NCI-H128 (cell line): ENCODE data around the gene TMEM169.
"Not testable (repeated sequence)": the region's sequence is repeated elsewhere in the genome, so short reads cannot be mapped to it uniquely, and the experiment has no call there.

Experiments
- DNase-seq: peaks from one replicate; lab custom pipeline; 2025; ENCODE audit not compliant: unreplicated experiment; lab: John Stamatoyannopoulos, UW

TMEM169 gene

GRCh38 chr2:216130346-216130971, 48.7 kb downstream of the TMEM169 start:
- DNase-seq: no peak

GRCh38 chr2:216131175-216131926, 49.6 kb downstream of the TMEM169 start:
- DNase-seq: no peak

- no peak for DNase-seq
These were observed 50.9 kb downstream of the TMEM169 start for GRCh38 chr2:216132585-216132984.

GRCh38 chr2:216133397-216133796, 51.7 kb downstream of the TMEM169 start:
- DNase-seq: no peak

- DNase-seq: no peak
These were observed 53.3 kb downstream of the TMEM169 start for GRCh38 chr2:216134958-216135541.

GRCh38 chr2:216139884-216140283, 58.2 kb downstream of the TMEM169 start:
- no peak for DNase-seq

GRCh38 chr2:216141516-216141915, 59.8 kb downstream of the TMEM169 start:
- DNase-seq: not testable (repeated sequence)

- DNase-seq: no peak
These were observed 60.8 kb downstream of the TMEM169 start for GRCh38 chr2:216142540-216142939.

- no peak for DNase-seq
These were observed 62.7 kb downstream of the TMEM169 start for GRCh38 chr2:216144372-216144771.

GRCh38 chr2:216144857-216145256, 63.1 kb downstream of the TMEM169 start:
- DNase-seq: no peak

GRCh38 chr2:216146573-216146972, 64.9 kb downstream of the TMEM169 start:
- no peak for DNase-seq

GRCh38 chr2:216147172-216148131, 65.7 kb downstream of the TMEM169 start:
- no peak for DNase-seq

- DNase-seq: no peak
These were observed 67.3 kb downstream of the TMEM169 start for GRCh38 chr2:216148983-216149382.

- no peak for DNase-seq
These were observed 68.0 kb downstream of the TMEM169 start for GRCh38 chr2:216149741-216150140.

- DNase-seq: no peak
These were observed 69.8 kb downstream of the TMEM169 start for GRCh38 chr2:216151313-216152025.
